ENCODE results near the gene CECR2.
"Not testable (repeated sequence)": the region's sequence is repeated elsewhere in the genome, so short reads cannot be mapped to it uniquely, and the experiment has no call there.

The CECR2 gene

GRCh38 chr22:17523925-17524324, 154.7 kb downstream of the CECR2 start:
- no peak for DNase-seq

GRCh38 chr22:17536269-17536668, 167.0 kb downstream of the CECR2 start:
- no peak for DNase-seq

- no peak for DNase-seq
Measured at GRCh38 chr22:17537155-17537554, 167.9 kb downstream of the CECR2 start.

- DNase-seq, result no peak
Measured at GRCh38 chr22:17540481-17540880, 171.2 kb downstream of the CECR2 start.

- no peak for DNase-seq
Measured at GRCh38 chr22:17541476-17541875, 172.2 kb downstream of the CECR2 start.

- no peak for DNase-seq
Measured at GRCh38 chr22:17542452-17542851, 173.2 kb downstream of the CECR2 start.

- no peak for DNase-seq
Measured at GRCh38 chr22:17548010-17548755, 178.9 kb downstream of the CECR2 start.

- DNase-seq, result no peak
Measured at GRCh38 chr22:17548756-17549035, 179.4 kb downstream of the CECR2 start.

GRCh38 chr22:17549183-17549582, 179.9 kb downstream of the CECR2 start:
- DNase-seq, result no peak

GRCh38 chr22:17549655-17550054, 180.4 kb downstream of the CECR2 start:
- DNase-seq, result no peak

- DNase-seq, result no peak
Measured at GRCh38 chr22:17552737-17553136, 183.5 kb downstream of the CECR2 start.

- no peak for DNase-seq
Measured at GRCh38 chr22:17554814-17555213, 185.6 kb downstream of the CECR2 start.

- no peak for DNase-seq
Measured at GRCh38 chr22:17559188-17559587, 189.9 kb downstream of the CECR2 start.

GRCh38 chr22:17562906-17563870, 193.9 kb downstream of the CECR2 start, which contains the start of gene SLC25A18:
Gene SLC25A18, plus strand, starts transcription at chr22:17563498. Its CDS starts 16,447 bp downstream, at chr22:17579945.
- no peak for DNase-seq

GRCh38 chr22:17563936-17564391, 194.7 kb downstream of the CECR2 start:
- DNase-seq, result no peak

- not testable (repeated sequence) for DNase-seq
Measured at GRCh38 chr22:17566016-17566687, 196.9 kb downstream of the CECR2 start.

GRCh38 chr22:17566776-17567175, 197.5 kb downstream of the CECR2 start:
- no peak for DNase-seq

GRCh38 chr22:17569971-17570511, 200.8 kb downstream of the CECR2 start:
- DNase-seq, result no peak

GRCh38 chr22:17570851-17571631, 201.8 kb downstream of the CECR2 start:
- no peak for DNase-seq

- DNase-seq, result no peak
Measured at GRCh38 chr22:17575151-17575550, 205.9 kb downstream of the CECR2 start.

GRCh38 chr22:17575681-17576080, 206.4 kb downstream of the CECR2 start:
- DNase-seq, result no peak

- DNase-seq, result no peak
Measured at GRCh38 chr22:17576470-17576869, 207.2 kb downstream of the CECR2 start.

Data from CD4-positive, alpha-beta T cell treated with Interleukin-12 subunit alpha and Interleukin-12 subunit beta, for 1 hour (primary cell).